K562 (cell line): Measurements from ENCODE around the gene UQCC5. TPM values are rescaled to one million over a fixed set of nuclear protein-coding genes. Genes with fewer than 3 reads are reported as not detected.

Experiments used
- CC2D1A ChIP-seq: fragments of 450-650 bp; IDR thresholded peaks from 2 replicates; pipeline ENCODE4 v1.6.1; 2017; ENCODE audit warnings: mild to moderate bottlenecking
- ETV1 ChIP-seq: fragments of 450-650 bp; conservative IDR thresholded peaks from 2 replicates; pipeline ENCODE4 v1.6.1; 2016; ENCODE audit warnings: missing genetic modification characterization, control low read depth, low read depth, missing compliant biosample characterization
- GABPA ChIP-seq: fragments of 200-800 bp; sonication (Bioruptor generic); conservative IDR thresholded peaks from 2 replicates; pipeline ENCODE4 v1.6.1; 2016; ENCODE audit warnings: low read depth, missing genetic modification characterization, missing compliant biosample characterization
- HMG20B ChIP-seq: fragments of 250-450 bp; sonication (Bioruptor Pico); IDR thresholded peaks from 2 replicates; pipeline ENCODE4 v1.5.0; 2021; ENCODE audit warnings: mild to moderate bottlenecking
- HSF4 ChIP-seq: fragments of 250-450 bp; sonication (Bioruptor Pico); IDR thresholded peaks from 2 replicates; pipeline ENCODE4 v2.1.2; 2022; ENCODE audit warnings: mild to moderate bottlenecking, moderate library complexity, borderline replicate concordance
- KAT7 ChIP-seq: sonication (generic); formaldehyde crosslinking; IDR thresholded peaks from 2 replicates; pipeline ENCODE4 v1.8.0; 2022; ENCODE audit warnings: missing genetic modification reagents, mild to moderate bottlenecking, borderline replicate concordance
- KDM2B ChIP-seq: fragments of 250-450 bp; sonication (Bioruptor Pico); IDR thresholded peaks from 2 replicates; pipeline ENCODE4 v1.8.0; 2021; ENCODE audit warnings: mild to moderate bottlenecking, moderate library complexity
- MCM2 ChIP-seq: fragments of 450-650 bp; IDR thresholded peaks from 2 replicates; pipeline ENCODE4 v1.6.1; 2017; ENCODE audit warnings: low read depth, mild to moderate bottlenecking
- SPI1 ChIP-seq: IDR thresholded peaks from 2 replicates; pipeline ENCODE4 v1.6.1; 2011; ENCODE audit warnings: low read depth, low read length, control low read depth, borderline replicate concordance
- TCF7L2 ChIP-seq: fragments of 150-350 bp; IDR thresholded peaks from 2 replicates; pipeline ENCODE4 v1.6.1; 2016; ENCODE audit warnings: low read depth, mild to moderate bottlenecking, low read length, moderate library complexity
- WHSC1 ChIP-seq: IDR thresholded peaks from one replicate; pipeline ENCODE4 v1.6.1; 2012; ENCODE audit warnings: low read length, control low read depth, inconsistent platforms
- ZNF316 ChIP-seq: fragments of 450-650 bp; IDR thresholded peaks from 2 replicates; pipeline ENCODE4 v1.6.1; 2016
- ZNF354B ChIP-seq: fragments of 250-450 bp; sonication (Bioruptor Pico); IDR thresholded peaks from 2 replicates; pipeline ENCODE4 v1.4.0; 2020
- ZNF77 ChIP-seq: fragments of 250-450 bp; sonication (Bioruptor Pico); IDR thresholded peaks from 2 replicates; pipeline ENCODE4 v1.5.0; 2020
- polyA plus RNA-seq, 8 experiments: library from polyadenylated mRNA; depleted of rRNA in 4 of 8; stranded (reverse) in 5 of 8; unstranded in 3 of 8; fragments of >200 nt; fragmentation: Nextera tagmentation in 2 of 8; fragmentation: Illumina TruSeq in 1 of 8; extraction: Ambion mirVana in 2 of 8; extraction: Trizol in 1 of 8; gene quantifications; 2 replicates each; pipeline versions ENCODE4 v1.2.1 to v1.2.3, GENCODE V29; 2011 to 2014; ENCODE audit warnings: inconsistent platforms in 1 of 8, missing spikeins in 1 of 8
- total RNA-seq, 7 experiments: library from RNA; depleted of rRNA in 6 of 7; stranded (reverse); fragments of >200 nt in 6 of 7; fragmentation: Illumina TruSeq in 2 of 7; extraction: Trizol in 2 of 7; gene quantifications; 2 replicates each; pipeline versions ENCODE4 v1.2.1 to v1.2.3, GENCODE V29; 2011 to 2021; ENCODE audit warnings: low replicate concordance in 1 of 7
- TF ChIP-seq, protein P1 (sequence below): conservative IDR thresholded peaks from 2 replicates; pipeline ENCODE4 v1.6.1; 2011; ENCODE audit warnings: low read depth, mild to moderate bottlenecking, low read length; ENCODE audit not compliant: control insufficient read depth
- TF ChIP-seq, protein P2 (sequence below), 2 experiments: fragments of 250-450 bp in 1 of 2; fragments of 450-650 bp in 1 of 2; sonication (Bioruptor Pico) in 1 of 2; IDR thresholded peaks; 2 replicates each; pipeline versions ENCODE4 v1.6.1 to v1.8.0; 2016 to 2021; ENCODE audit warnings: mild to moderate bottlenecking in 2 of 2, moderate library complexity in 2 of 2, missing compliant biosample characterization in 1 of 2, missing genetic modification characterization in 1 of 2
- TF ChIP-seq, protein P3 (sequence below): IDR thresholded peaks from 3 replicates; pipeline ENCODE4 v1.6.1; 2011; ENCODE audit warnings: borderline replicate concordance, mild to moderate bottlenecking, moderate library complexity; ENCODE audit not compliant: insufficient read length; ENCODE audit errors: extremely low read depth
- TF ChIP-seq, protein P4 (sequence below), 2 experiments: fragments of 450-650 bp; conservative IDR thresholded peaks; 2 replicates each; pipeline ENCODE4 v1.6.1; 2017; ENCODE audit warnings: mild to moderate bottlenecking in 2 of 2, moderate library complexity in 2 of 2
- TF ChIP-seq, protein P5 (sequence below): fragments of 250-450 bp; sonication (Bioruptor Pico); IDR thresholded peaks from 2 replicates; pipeline ENCODE4 v1.9.0; 2021; ENCODE audit warnings: mild to moderate bottlenecking, inconsistent platforms

The UQCC5 gene
- total and polyA plus RNA-seq, 9 of the 15 experiments (the other 6 are each of a cell fraction or from before 2014, with no cell fraction given) = 10.2 to 55.4 (median 33.8) TPM

DNA sequence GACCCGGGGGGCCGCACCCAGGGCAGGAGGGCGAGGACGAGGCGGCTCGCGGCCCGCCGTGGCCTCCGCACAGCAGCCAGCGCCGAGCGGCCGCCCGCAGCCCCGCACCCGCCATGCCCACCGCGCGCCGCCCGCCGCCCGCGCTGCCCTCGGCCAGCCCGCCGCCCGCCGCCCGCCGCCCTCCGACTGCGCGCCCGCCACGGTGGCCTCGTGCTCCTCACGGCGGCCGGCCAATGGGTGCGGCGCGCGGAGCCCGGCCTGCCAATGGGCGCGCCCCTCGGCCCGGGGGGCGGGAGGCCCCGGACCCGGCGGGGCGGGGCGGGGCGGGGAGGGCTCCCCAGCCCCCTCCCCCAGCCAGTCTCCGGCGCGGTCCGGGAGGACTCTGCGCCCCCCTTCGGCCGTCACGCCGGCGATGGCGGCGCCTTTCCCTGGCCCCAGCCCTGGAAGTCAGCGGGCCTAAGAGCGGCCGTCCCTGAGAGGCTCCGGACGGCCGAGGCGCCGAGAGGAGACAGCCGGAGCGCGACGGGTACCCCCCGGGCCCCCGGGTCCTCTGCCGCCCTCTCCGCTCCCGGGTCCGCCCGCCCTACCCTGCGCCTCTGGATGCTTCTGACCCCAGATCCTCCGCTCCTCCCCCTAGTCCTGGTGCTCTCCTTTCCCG, 2.7 kb upstream of the UQCC5 start, which contains the start of gene NT5DC2 (continued):
- TF ChIP-seq WHSC1 (no peak), HMG20B (no peak), CC2D1A (peak; percentile 99), TCF7L2 (no peak), GABPA (tag) (no peak), KAT7 (no peak), ZNF354B (no peak), ZNF316 (no peak), ETV1 (tag) (no peak), ZNF77 (no peak), MCM2 (no peak), KDM2B (CRISPR knock-in tag) (peak; percentile 55; the same call in 1 of the 2 replicates), HSF4 (CRISPR knock-in tag) (no peak), SPI1 (no peak)
- TF ChIP-seq, protein P1, sequence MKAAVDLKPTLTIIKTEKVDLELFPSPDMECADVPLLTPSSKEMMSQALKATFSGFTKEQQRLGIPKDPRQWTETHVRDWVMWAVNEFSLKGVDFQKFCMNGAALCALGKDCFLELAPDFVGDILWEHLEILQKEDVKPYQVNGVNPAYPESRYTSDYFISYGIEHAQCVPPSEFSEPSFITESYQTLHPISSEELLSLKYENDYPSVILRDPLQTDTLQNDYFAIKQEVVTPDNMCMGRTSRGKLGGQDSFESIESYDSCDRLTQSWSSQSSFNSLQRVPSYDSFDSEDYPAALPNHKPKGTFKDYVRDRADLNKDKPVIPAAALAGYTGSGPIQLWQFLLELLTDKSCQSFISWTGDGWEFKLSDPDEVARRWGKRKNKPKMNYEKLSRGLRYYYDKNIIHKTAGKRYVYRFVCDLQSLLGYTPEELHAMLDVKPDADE = peak; percentile 92; the same call in 1 of the 2 replicates
- TF ChIP-seq, protein P2, sequence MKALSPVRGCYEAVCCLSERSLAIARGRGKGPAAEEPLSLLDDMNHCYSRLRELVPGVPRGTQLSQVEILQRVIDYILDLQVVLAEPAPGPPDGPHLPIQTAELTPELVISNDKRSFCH (CRISPR knock-in tag; IDR thresholded peaks at IDR 0.05) = no peak
- TF ChIP-seq, protein P2 (tag; IDR thresholded peaks at IDR 0.05) = no peak
- TF ChIP-seq, protein P3, sequence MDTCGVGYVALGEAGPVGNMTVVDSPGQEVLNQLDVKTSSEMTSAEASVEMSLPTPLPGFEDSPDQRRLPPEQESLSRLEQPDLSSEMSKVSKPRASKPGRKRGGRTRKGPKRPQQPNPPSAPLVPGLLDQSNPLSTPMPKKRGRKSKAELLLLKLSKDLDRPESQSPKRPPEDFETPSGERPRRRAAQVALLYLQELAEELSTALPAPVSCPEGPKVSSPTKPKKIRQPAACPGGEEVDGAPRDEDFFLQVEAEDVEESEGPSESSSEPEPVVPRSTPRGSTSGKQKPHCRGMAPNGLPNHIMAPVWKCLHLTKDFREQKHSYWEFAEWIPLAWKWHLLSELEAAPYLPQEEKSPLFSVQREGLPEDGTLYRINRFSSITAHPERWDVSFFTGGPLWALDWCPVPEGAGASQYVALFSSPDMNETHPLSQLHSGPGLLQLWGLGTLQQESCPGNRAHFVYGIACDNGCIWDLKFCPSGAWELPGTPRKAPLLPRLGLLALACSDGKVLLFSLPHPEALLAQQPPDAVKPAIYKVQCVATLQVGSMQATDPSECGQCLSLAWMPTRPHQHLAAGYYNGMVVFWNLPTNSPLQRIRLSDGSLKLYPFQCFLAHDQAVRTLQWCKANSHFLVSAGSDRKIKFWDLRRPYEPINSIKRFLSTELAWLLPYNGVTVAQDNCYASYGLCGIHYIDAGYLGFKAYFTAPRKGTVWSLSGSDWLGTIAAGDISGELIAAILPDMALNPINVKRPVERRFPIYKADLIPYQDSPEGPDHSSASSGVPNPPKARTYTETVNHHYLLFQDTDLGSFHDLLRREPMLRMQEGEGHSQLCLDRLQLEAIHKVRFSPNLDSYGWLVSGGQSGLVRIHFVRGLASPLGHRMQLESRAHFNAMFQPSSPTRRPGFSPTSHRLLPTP = no peak
- TF ChIP-seq, protein P4, sequence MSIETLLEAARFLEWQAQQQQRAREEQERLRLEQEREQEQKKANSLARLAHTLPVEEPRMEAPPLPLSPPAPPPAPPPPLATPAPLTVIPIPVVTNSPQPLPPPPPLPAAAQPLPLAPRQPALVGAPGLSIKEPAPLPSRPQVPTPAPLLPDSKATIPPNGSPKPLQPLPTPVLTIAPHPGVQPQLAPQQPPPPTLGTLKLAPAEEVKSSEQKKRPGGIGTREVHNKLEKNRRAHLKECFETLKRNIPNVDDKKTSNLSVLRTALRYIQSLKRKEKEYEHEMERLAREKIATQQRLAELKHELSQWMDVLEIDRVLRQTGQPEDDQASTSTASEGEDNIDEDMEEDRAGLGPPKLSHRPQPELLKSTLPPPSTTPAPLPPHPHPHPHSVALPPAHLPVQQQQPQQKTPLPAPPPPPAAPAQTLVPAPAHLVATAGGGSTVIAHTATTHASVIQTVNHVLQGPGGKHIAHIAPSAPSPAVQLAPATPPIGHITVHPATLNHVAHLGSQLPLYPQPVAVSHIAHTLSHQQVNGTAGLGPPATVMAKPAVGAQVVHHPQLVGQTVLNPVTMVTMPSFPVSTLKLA (conservative IDR thresholded peaks at IDR 0.05) = peak in 1 of 2 experiments; percentile 55; a peak in 2 of 4 replicates
- TF ChIP-seq, protein P5, sequence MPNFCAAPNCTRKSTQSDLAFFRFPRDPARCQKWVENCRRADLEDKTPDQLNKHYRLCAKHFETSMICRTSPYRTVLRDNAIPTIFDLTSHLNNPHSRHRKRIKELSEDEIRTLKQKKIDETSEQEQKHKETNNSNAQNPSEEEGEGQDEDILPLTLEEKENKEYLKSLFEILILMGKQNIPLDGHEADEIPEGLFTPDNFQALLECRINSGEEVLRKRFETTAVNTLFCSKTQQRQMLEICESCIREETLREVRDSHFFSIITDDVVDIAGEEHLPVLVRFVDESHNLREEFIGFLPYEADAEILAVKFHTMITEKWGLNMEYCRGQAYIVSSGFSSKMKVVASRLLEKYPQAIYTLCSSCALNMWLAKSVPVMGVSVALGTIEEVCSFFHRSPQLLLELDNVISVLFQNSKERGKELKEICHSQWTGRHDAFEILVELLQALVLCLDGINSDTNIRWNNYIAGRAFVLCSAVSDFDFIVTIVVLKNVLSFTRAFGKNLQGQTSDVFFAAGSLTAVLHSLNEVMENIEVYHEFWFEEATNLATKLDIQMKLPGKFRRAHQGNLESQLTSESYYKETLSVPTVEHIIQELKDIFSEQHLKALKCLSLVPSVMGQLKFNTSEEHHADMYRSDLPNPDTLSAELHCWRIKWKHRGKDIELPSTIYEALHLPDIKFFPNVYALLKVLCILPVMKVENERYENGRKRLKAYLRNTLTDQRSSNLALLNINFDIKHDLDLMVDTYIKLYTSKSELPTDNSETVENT (CRISPR knock-in tag) = no peak
